Natural killer cell (primary cell): Measurements from ENCODE around the gene MRPL2. TPM values are rescaled to one million over a fixed set of nuclear protein-coding genes. Genes with fewer than 3 reads are reported as not detected.

Experiments
- ATAC-seq, 3 donors: fragments of 150-1000 bp in 2 of 3; fragments of 200-7000 bp in 1 of 3; cut with Tn5 transposase; 1 replicate in 1 of 3; 2 replicates in 2 of 3; pipeline ENCODE4 v1.10.0; 2021; ENCODE audit warnings: mild to moderate bottlenecking in 2 of 3, moderate library complexity in 2 of 3
- DNase-seq, 2 donors: peaks; one replicate each; pipeline versions ENCODE4 v3.0.0 to v3.0.0-alpha.2; 2013 to 2021; ENCODE audit warnings: mixed read lengths in 1 of 2
- H3K27ac ChIP-seq: one replicate; pipeline ENCODE4 v1.5.1; 2013; ENCODE audit warnings: mild to moderate bottlenecking, low read length
- H3K27me3 ChIP-seq: one replicate; pipeline ENCODE4 v1.6.1; 2013; ENCODE audit warnings: low read length; ENCODE audit not compliant: control insufficient read depth, insufficient read depth
- H3K36me3 ChIP-seq: one replicate; pipeline ENCODE4 v1.6.1; 2013; ENCODE audit warnings: low read length; ENCODE audit not compliant: control insufficient read depth, insufficient read depth
- H3K4me1 ChIP-seq: one replicate; pipeline ENCODE4 v1.6.1; 2013; ENCODE audit warnings: low read length; ENCODE audit not compliant: control insufficient read depth, insufficient read depth
- H3K4me3 ChIP-seq: one replicate; pipeline ENCODE4 v1.5.1; 2013; ENCODE audit warnings: low read length
- H3K9me3 ChIP-seq: one replicate; pipeline ENCODE4 v1.6.1; 2013; ENCODE audit warnings: low read length; ENCODE audit not compliant: control insufficient read depth, insufficient read depth
- H3K27ac Mint-ChIP-seq, 2 donors: one replicate each; pipeline ENCODE4 v1.8.0; 2022; ENCODE audit warnings: mild to moderate bottlenecking in 2 of 2, mixed read lengths in 2 of 2, moderate library complexity in 1 of 2
- H3K27me3 Mint-ChIP-seq, 2 donors: one replicate each; pipeline ENCODE4 v1.8.0; 2022; ENCODE audit warnings: low read depth in 2 of 2, mixed read lengths in 2 of 2
- H3K36me3 Mint-ChIP-seq: one replicate; pipeline ENCODE4 v1.8.0; 2022; ENCODE audit warnings: mixed read lengths
- H3K4me1 Mint-ChIP-seq, 2 donors: one replicate each; pipeline ENCODE4 v1.8.0; 2022; ENCODE audit warnings: mixed read lengths in 2 of 2
- H3K4me3 Mint-ChIP-seq: one replicate; pipeline ENCODE4 v1.8.0; 2022; ENCODE audit warnings: mild to moderate bottlenecking, moderate library complexity, mixed read lengths
- H3K9me3 Mint-ChIP-seq, 2 donors: one replicate each; pipeline ENCODE4 v1.8.0; 2022; ENCODE audit warnings: mixed read lengths in 2 of 2
- WGBS: methylation state at CpG from one replicate; pipeline ENCODE4 v1.1.7; 2013; ENCODE audit warnings: missing lambda C conversion rate; ENCODE audit not compliant: insufficient coverage; 5-methylcytosine and 5-hydroxymethylcytosine counted together
- intact Hi-C: fragments of 100-400 bp; cut with micrococcal nuclease; formaldehyde crosslinking; loops from one replicate; pipeline ENCODE4 v1.14.2; 2022
- total RNA-seq, 4 donors: library from RNA; stranded (reverse); fragments of 120-200 nt in 1 of 4; gene quantifications; one replicate each; pipeline versions ENCODE4 v1.2.3 to v1.2.4, GENCODE V29; 2013 to 2022
- TF ChIP-seq, protein P1 (sequence below): fragments of 200-600 bp; IDR thresholded peaks from one replicate; pipeline ENCODE4 v1.8.0; 2022; ENCODE audit warnings: antibody characterized with exemption

The MRPL2 gene
- total RNA-seq, 3 donors from 2014 or later (not counting 1 experiment from before 2014, with no cell fraction given) = 33.4 to 38.4 (median 33.9) TPM

DNA sequence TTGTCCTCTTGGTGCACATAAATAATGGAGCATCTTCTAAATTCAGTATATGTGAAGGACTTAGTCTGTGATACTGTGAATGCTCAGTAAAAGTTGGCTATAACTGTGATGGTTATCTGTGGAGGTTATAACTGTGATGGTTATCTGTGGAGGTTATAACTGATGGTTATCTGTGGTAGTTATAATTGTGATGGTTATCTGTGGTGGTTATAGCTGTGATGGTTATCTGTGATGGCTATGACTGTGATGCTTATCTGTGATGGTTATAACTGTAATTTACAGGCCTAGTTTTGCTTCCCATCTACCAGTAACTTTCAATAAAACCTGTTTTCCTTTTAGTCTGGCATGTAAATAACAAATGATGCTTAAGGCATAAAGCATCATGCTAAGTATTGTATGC lies 33.4 kb upstream of the MRPL2 start:
- TF ChIP-seq, protein P1, sequence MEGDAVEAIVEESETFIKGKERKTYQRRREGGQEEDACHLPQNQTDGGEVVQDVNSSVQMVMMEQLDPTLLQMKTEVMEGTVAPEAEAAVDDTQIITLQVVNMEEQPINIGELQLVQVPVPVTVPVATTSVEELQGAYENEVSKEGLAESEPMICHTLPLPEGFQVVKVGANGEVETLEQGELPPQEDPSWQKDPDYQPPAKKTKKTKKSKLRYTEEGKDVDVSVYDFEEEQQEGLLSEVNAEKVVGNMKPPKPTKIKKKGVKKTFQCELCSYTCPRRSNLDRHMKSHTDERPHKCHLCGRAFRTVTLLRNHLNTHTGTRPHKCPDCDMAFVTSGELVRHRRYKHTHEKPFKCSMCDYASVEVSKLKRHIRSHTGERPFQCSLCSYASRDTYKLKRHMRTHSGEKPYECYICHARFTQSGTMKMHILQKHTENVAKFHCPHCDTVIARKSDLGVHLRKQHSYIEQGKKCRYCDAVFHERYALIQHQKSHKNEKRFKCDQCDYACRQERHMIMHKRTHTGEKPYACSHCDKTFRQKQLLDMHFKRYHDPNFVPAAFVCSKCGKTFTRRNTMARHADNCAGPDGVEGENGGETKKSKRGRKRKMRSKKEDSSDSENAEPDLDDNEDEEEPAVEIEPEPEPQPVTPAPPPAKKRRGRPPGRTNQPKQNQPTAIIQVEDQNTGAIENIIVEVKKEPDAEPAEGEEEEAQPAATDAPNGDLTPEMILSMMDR = no peak
- Mint-ChIP-seq H3K9me3 (no peaks in the 10 kb centered on the region), H3K4me3 (no peak overlapping the region), H3K4me1 (peaks cover 0 to 8% of the 10 kb centered on the region in 2 donors), H3K27ac (no peak overlapping the region), H3K36me3 (no peaks in the 10 kb centered on the region), H3K27me3 (no peaks in the 10 kb centered on the region)
- H3K4me1 ChIP-seq = no peaks in the 10 kb centered on the region
- peak in 1 of 3 donors; percentile 80 for ATAC-seq
- H3K4me3 ChIP-seq = no peak overlapping the region
- no peaks in the 10 kb centered on the region for H3K9me3 ChIP-seq
- no peak for DNase-seq
- H3K27me3 ChIP-seq = no peaks in the 10 kb centered on the region
- no peak overlapping the region for H3K27ac ChIP-seq
- intact Hi-C loops = no loop called here
- H3K36me3 ChIP-seq = no peaks in the 10 kb centered on the region

- H3K4me3 ChIP-seq = no peak overlapping the region
Measured at GRCh38 chr6:43091436-43091991, 32.3 kb upstream of the MRPL2 start.

DNA sequence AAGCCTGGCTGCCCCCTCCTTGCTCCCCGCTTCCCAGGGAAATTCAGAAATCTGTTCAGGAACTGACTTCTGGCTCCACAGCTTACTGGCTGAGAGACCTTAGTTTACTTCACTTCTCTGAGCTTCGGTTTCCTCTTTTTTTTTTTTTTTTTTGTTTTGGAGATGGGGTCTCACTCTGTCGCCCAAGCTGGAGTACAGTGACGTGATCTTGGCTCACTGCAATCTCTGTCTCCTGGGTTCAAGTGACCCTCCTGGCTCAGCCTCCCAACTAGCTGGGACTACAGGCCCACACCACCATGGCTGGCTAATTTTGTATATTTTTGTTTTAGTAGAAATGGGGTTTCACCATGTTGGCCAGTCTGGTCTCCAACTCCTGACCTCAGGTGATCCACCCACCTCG lies 31.8 kb upstream of the MRPL2 start:
- no peaks in the 10 kb centered on the region for H3K4me1 ChIP-seq
- Mint-ChIP-seq H3K4me3 (no peak overlapping the region), H3K27me3 (no peaks in the 10 kb centered on the region), H3K27ac (no peak overlapping the region), H3K4me1 (peaks cover 0 to 8% of the 10 kb centered on the region in 2 donors), H3K36me3 (no peaks in the 10 kb centered on the region), H3K9me3 (no peaks in the 10 kb centered on the region)
- ATAC-seq (no peak), DNase-seq (no peak)
- H3K27me3 ChIP-seq = no peaks in the 10 kb centered on the region
- TF ChIP-seq, protein P1 = no peak
- no peaks in the 10 kb centered on the region for H3K36me3 ChIP-seq
- H3K9me3 ChIP-seq = no peaks in the 10 kb centered on the region
- H3K4me3 ChIP-seq = no peak overlapping the region
- H3K27ac ChIP-seq = no peak overlapping the region
- 75% methylated on average over 4 of the region's 5 CpGs for WGBS
- intact Hi-C loops = no loop called here

More at GRCh38 chr6:43091436-43091991, 32.3 kb upstream of the MRPL2 start:
- TF ChIP-seq, protein P1 = no peak
- H3K36me3 Mint-ChIP-seq = no peaks in the 10 kb centered on the region
- H3K27ac Mint-ChIP-seq = no peak overlapping the region
- H3K4me1 ChIP-seq = no peaks in the 10 kb centered on the region
- H3K27me3 Mint-ChIP-seq = no peaks in the 10 kb centered on the region
- H3K36me3 ChIP-seq = no peaks in the 10 kb centered on the region
- no peak overlapping the region for H3K4me3 Mint-ChIP-seq
- no peaks in the 10 kb centered on the region for H3K9me3 Mint-ChIP-seq
- DNase-seq = no peak
- H3K27me3 ChIP-seq = no peaks in the 10 kb centered on the region
- no peak overlapping the region for H3K27ac ChIP-seq
- H3K4me1 Mint-ChIP-seq = peaks cover 0 to 8% of the 10 kb centered on the region in 2 donors
- intact Hi-C loops = no loop called here
- no peaks in the 10 kb centered on the region for H3K9me3 ChIP-seq
- 96% methylated on average over 8 of the region's 10 CpGs for WGBS
- ATAC-seq = no peak

GRCh38 chr6:43090559-43090956 lies 31.3 kb upstream of the MRPL2 start:
- no peaks in the 10 kb centered on the region for H3K9me3 ChIP-seq
- no peak overlapping the region for H3K4me3 ChIP-seq
- H3K27ac Mint-ChIP-seq = no peak overlapping the region
- H3K36me3 Mint-ChIP-seq = no peaks in the 10 kb centered on the region
- H3K27ac ChIP-seq = no peak overlapping the region
- H3K36me3 ChIP-seq = no peaks in the 10 kb centered on the region
- H3K9me3 Mint-ChIP-seq = no peaks in the 10 kb centered on the region
- TF ChIP-seq, protein P1 = no peak
- no peak for ATAC-seq
- no peak for DNase-seq
- no peaks in the 10 kb centered on the region for H3K4me1 ChIP-seq
- WGBS = no CpG with 5 or more reads among the region's 2 CpGs
- H3K27me3 Mint-ChIP-seq = no peaks in the 10 kb centered on the region
- peaks cover 0 to 8% of the 10 kb centered on the region in 2 donors for H3K4me1 Mint-ChIP-seq
- intact Hi-C loops = no loop called here
- no peak overlapping the region for H3K4me3 Mint-ChIP-seq
- H3K27me3 ChIP-seq = no peaks in the 10 kb centered on the region
